GM19043 (cell line): ENCODE data around the gene ACSM5.
"Not testable (repeated sequence)": the region's sequence is repeated elsewhere in the genome, so short reads cannot be mapped to it uniquely, and the experiment has no call there.

ENCODE experiments used
- ATAC-seq: cut with Tn5 transposase; IDR thresholded peaks from one replicate; pipeline ENCODE4 v1.9.1; 2021; ENCODE audit warnings: low read depth; ENCODE audit not compliant: unreplicated experiment

Gene ACSM5

DNA sequence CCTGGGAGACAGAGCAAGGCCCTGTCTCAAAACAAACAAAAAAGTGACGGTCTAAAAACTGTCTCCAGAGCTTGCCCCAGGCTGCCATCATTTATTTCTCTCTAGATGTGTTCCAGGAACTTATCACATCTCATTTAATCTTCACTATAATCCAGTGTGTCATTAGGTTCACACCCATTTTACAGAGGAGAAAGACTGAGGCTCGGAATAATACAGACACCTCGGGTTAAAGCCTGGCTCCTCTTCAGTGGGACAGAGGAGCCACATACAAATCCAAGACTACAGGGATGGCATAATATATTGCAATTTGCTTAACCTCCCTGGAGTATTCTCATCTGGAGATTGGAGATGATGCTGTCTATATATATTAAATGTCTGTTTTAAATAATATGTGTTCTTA, 10.7 kb upstream of the ACSM5 start:
- no peak for ATAC-seq

- ATAC-seq = no peak
Observed at GRCh38 chr16:20399185-20399584, 10.1 kb upstream of the ACSM5 start.

DNA sequence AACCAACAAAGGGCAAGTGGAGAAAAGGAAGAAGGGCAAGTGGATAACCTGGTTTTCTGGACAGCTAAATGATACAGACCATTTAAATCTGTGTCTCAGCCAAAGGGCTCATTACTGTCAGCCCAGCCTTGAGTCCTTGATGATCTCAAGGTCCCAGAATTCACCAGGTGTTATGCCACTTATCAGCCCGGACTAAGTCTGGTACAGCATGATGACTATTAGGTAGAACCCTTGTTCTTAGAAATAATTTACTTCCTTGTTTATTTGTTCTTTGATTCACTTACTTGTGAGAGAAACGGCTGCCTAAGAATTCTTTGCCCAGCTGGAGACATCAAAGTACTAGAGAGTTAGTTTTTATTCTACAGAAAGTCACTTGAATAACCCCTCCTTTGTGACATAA, 8.3 kb upstream of the ACSM5 start:
- no peak for ATAC-seq

GRCh38 chr16:20401475-20402016, 7.8 kb upstream of the ACSM5 start:
- ATAC-seq = no peak

DNA sequence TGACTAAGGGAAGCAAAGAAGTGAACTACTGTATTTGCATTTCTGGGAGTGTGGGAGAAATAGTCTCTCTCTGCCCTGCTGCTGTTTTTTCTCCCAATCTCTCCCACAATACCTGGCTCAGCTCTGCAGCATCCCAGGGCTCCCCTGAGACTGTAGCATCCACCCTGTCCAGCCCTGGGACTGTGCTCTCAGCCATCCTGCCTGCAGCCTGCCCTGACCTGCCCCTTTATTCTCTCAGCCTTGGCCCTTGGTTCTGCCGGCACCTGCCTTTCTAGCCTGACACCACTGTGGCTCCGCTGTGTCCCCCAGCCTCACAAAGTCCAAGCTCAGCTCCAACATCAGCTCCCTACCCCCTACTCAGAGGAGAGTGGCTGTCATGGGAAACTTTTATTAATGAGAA, 6.7 kb upstream of the ACSM5 start:
- no peak for ATAC-seq

DNA sequence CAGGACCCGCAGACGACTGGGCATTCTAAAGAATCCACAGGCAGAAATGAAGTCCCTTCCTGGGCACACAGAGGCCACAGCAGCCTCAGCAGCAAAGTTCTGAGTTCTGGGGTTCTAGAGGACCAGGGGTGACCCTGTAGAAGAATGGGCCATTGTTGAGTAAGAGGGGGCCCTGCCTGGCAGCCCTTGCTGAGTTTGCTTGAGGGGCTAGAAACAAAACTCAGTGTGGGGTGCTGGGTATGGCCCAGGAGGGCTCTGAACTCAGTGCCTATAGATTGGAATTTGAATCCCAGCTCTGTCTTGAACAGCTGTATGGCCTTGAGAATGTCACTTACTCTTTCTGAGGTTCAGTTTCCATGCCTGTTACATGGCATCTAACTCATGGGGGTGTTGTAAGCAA, 4.7 kb upstream of the ACSM5 start, which contains the start of gene PDILT:
TSS of gene PDILT (minus strand) at position 101 of the 400 bp plus-strand sequence. CDS start 5,437 bp downstream, outside the sequence.
- ATAC-seq = no peak

DNA sequence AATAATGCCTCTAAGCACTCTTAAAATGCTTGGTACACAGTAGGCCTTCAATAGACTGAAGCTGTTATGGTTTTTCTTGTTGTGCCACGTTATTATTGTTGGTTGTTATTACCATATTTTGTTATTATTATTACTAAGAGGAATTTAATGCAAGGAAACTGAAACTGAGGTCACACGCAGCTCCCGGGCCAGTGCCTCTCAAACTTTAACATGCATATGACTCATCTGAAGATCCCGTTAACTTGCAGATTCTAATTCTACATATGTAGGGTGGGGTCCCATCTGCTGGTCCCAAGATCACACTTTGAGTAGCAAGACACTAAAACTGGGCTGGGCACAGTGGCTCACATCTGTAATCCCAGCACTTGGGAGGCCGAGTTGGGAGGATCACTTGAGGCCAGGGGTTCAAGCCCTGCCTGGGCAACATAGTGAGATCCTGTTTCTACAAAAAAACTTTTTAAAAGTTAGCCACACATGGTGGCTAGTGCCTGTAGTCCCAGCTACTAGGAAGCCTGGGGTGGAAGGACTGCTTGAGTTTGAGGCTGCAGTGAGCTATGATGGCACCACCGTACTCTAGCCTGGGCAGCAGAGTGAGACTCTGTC, 888 bp downstream of the ACSM5 start:
- no peak for ATAC-seq

GRCh38 chr16:20411055-20411454, 1.7 kb downstream of the ACSM5 start:
- ATAC-seq = no peak

- ATAC-seq = no peak
Observed at GRCh38 chr16:20415541-20415940, 6.2 kb downstream of the ACSM5 start.

DNA sequence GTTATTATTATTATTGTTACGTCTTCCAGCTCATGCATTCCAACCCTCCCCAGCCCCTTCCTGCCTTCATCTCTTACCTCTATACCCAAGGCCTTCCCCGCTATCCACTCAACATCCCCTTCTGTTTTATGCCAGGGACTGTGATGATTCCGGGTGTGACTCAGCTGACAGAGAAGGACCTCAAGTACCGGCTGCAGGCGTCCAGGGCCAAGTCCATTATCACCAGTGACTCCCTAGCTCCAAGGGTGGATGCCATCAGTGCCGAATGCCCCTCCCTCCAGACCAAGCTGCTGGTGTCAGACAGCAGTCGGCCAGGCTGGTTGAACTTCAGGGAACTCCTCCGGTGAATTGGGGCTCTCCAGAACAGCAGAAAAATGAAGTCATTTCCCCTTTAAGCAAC, 9.8 kb downstream of the ACSM5 start:
- ATAC-seq = not testable (repeated sequence)

DNA sequence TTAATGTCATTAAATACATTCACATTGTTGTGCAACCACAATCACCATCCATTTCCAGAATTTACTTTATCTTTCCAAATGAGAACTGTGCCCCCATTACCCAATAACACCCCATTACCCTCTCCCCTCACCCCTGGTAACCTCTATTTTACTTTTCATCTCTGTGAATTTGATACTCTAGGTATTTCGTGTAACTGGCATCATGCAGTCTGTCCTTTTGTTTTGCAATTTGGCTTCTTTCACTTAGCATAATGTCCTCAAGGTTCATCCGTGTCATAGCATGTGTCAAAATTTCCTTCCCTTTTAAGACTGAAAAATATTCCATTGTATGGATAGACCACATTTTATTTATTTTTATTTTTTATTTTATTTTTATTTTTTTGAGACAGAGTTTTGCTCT, 12.4 kb downstream of the ACSM5 start:
- ATAC-seq = not testable (repeated sequence)

DNA sequence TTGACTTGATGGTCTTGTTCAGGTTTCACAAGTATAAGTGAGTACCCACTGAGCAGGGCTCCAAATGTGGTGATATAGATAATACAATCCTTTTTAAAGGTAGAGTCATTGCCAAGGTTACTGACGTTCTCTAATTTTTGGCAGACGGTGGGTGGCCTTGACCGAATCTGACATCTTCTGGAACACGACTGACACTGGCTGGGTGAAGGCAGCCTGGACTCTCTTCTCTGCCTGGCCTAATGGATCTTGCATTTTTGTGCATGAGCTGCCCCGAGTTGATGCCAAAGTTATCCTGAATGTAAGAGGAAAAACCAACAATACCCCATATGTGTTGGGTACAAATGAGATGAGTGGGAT, 14.4 kb downstream of the ACSM5 start:
- not testable (repeated sequence) for ATAC-seq

DNA sequence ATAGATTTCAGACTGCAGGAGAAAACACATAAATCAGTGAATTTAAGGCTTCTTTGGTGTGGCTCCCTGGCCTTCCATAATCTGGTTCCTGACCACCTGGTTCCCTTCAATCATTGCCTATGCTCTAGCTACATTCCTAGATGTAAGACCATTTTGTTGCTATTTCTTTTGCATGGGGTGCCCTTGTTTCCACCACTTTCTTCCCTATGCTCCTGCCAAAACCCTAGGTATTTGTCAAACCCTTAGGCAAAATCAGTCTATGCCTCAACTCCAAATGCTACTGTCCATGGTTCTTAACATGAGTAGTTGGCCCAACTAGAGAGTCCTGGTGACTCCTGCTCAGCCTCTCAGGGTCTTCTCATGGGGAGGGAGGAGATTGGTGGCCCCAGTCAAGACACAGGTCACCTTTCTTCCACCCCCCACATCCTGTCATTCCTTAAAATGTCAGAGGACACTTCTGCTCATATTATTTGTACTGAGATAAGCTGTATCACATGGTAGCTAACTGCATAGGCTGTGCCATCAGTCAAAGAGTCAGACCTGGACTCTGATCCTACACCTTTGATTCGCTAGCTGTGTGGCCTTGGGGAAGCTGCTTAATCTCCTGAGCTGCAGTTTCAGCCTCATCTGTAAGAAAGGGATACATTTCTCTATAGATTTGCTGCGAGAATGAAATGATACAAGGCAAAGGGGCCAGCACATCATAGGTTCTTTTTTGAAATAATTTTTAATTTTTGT, 15.0 kb downstream of the ACSM5 start:
- ATAC-seq = no peak

DNA sequence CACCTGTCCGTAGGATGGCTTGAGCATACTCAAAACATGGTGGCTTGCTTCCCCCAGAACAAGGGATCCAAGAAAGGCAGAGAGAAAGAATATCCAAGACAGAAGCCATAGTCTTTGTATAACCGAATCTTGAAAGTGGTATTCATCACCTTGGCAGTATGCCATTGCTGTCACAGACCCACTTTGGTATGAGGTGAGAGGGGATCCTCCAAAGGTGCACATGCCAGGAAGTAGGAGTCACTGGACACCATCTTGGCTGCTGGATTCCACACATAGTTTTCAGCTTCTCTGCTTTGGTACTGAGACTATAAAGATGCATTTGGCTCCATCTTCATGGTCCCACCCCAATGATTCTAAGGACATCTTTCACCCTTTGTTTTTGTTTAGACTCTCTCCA, 18.1 kb downstream of the ACSM5 start:
- ATAC-seq = not testable (repeated sequence)

- ATAC-seq = not testable (repeated sequence)
Observed at GRCh38 chr16:20429499-20429898, 20.2 kb downstream of the ACSM5 start.

DNA sequence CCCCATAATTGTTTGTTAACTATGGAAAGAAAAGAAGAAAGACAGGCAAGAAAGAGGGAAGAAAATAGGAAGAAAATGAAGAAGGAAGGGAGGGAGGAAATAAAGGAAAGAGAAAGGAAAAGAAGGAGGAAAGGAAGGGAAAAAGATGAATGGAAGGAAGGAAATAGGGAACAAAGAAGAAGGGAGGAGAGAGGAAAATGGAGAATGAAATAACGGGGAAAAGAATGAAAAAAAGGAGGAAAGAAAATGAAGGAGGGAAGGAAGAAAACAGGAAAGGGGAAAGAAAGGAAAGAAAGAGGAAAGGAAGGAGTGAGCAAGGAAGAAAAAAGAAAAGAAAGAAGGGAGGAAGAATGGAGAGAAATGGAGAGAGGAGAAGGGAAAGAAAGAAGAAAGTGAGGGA, 21.1 kb downstream of the ACSM5 start:
- ATAC-seq = not testable (repeated sequence)

- ATAC-seq = no peak
Observed at GRCh38 chr16:20430948-20431347, 21.6 kb downstream of the ACSM5 start.

- ATAC-seq = not testable (repeated sequence)
Observed at GRCh38 chr16:20438950-20439349, 29.6 kb downstream of the ACSM5 start.

DNA sequence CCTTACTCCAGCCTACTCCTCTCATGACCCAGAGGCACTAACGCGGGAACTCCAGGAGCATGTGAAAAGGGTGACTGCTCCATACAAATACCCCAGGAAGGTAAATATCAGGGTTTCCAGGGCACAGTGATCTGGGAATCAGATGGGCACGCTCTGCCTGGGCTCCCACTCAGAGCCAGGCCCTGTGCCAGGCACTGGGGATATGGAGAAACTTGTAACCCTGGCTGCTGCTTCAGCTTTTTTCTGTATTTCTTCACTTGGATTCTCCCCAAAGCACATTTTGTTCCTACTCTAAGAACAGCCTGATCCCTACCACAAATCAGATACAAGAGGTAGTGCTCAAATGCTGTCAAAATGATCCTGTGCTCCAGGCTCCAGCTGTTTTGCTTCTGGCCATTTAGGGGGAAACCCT, 30.5 kb downstream of the ACSM5 start:
- ATAC-seq = not testable (repeated sequence)

GRCh38 chr16:20440731-20441130, 31.4 kb downstream of the ACSM5 start:
- ATAC-seq = not testable (repeated sequence)

GRCh38 chr16:20441191-20441590, 31.9 kb downstream of the ACSM5 start:
- no peak for ATAC-seq

- ATAC-seq = not testable (repeated sequence)
Observed at GRCh38 chr16:20441859-20442258, 32.5 kb downstream of the ACSM5 start.
